Stomach (tissue), 4 donors: ENCODE data around the gene FAM107B.

Experiments
- CTCF ChIP-seq, 7 experiments: fragments of 450-650 bp in 4 of 7; fragments of 200-600 bp in 3 of 7; sonication (generic) in 3 of 7; IDR thresholded peaks; one replicate each; pipeline ENCODE4 v1.5.1; 2016 to 2019; ENCODE audit warnings: antibody characterized with exemption in 7 of 7, control low read depth in 2 of 7, mild to moderate bottlenecking in 1 of 7
- POLR2A ChIP-seq, 4 donors: fragments of 450-650 bp; IDR thresholded peaks; one replicate each; pipeline ENCODE4 v1.6.1; 2016; ENCODE audit warnings: antibody characterized with exemption in 4 of 4, control low read depth in 2 of 4, mild to moderate bottlenecking in 1 of 4, moderate library complexity in 1 of 4
- POLR2AphosphoS5 ChIP-seq, 3 donors: sonication (generic); formaldehyde crosslinking; IDR thresholded peaks; one replicate each; pipeline ENCODE4 v1.6.1; 2016; ENCODE audit warnings: antibody characterized with exemption in 3 of 3

- TF ChIP-seq CTCF (IDR thresholded peaks at IDR 0.05) (no peak), POLR2A (IDR thresholded peaks at IDR 0.05) (no peak), POLR2AphosphoS5 (IDR thresholded peaks at IDR 0.05) (no peak)
Observed at GRCh38 chr10:14649739-14650138, 125.0 kb downstream of the FAM107B start.
